Adrenal gland (tissue), 5 donors: ENCODE results near the gene FGFR3.

ENCODE experiments used
- CTCF ChIP-seq, 6 experiments: fragments of 450-650 bp in 4 of 6; fragments of 200-600 bp in 2 of 6; sonication (generic) in 1 of 6; IDR thresholded peaks; 1 replicate in 5 of 6; 2 replicates in 1 of 6; pipeline versions ENCODE4 v1.5.1 to v1.8.0; 2016 to 2021; ENCODE audit warnings: antibody characterized with exemption in 6 of 6, mild to moderate bottlenecking in 2 of 6, moderate library complexity in 1 of 6
- POLR2A ChIP-seq, 2 donors: fragments of 450-650 bp; IDR thresholded peaks; one replicate each; pipeline ENCODE4 v1.6.1; 2017; ENCODE audit warnings: antibody characterized with exemption in 2 of 2, mild to moderate bottlenecking in 2 of 2, moderate library complexity in 1 of 2
- donor health status: DM: no; HTN: no; CAD: no.

- TF ChIP-seq CTCF (IDR thresholded peaks at IDR 0.05) (no peak), POLR2A (IDR thresholded peaks at IDR 0.05) (no peak)
These were observed 29.8 kb downstream of the FGFR3 start for GRCh38 chr4:1822568-1823544.
